HG02981 (cell line): Measurements from ENCODE around the gene STPG3.
A peak's percentile ranks its signal among the peaks of the same experiment; 100 is the strongest.
"Not testable (repeated sequence)": the region's sequence is repeated elsewhere in the genome, so short reads cannot be mapped to it uniquely, and the experiment has no call there.

Experiments
- ATAC-seq: cut with Tn5 transposase; IDR thresholded peaks from one replicate; pipeline ENCODE4 v1.9.1; 2021; ENCODE audit warnings: mild to moderate bottlenecking, moderate library complexity; ENCODE audit not compliant: unreplicated experiment

STPG3 gene

GRCh38 chr9:137232510-137232909 is 18.6 kb upstream of the STPG3 start:
- ATAC-seq = no peak

DNA sequence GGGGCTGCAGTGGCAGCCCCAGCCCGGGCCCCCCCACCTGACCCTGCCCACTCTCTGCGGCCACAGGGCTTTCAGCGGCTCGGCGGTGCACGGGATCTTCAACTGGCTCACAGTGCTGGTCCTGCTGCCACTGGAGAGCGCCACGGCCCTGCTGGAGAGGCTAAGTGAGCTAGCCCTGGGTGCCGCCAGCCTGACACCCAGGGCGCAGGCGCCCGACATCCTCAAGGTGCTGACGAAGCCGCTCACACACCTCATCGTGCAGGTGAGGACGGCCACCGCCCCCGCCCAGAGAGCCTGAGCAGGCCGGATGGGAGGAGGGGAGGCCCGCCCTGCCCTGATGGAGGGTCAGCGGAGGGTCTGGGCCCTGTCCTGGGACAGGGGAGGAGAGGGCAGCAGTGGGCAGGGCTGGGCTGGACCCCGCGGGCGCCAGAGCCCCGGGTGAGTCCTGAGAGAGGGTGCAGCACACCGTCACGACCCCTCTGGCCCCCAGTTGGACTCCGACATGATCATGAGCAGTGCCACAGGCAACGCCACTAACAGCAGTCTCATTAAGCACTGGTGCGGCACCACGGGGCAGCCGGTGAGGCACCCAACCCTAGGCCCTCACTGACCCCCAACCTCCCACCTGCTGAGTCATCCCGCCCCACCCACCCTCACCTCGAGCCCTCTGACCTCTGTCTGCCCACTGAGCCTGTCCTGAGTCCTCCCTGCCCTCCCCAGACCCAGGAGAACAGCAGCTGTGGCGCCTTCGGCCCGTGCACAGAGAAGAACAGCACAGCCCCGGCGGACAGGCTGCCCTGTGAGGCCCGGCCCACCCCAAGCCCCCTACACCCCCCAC is 17.7 kb upstream of the STPG3 start:
- no peak for ATAC-seq

GRCh38 chr9:137234055-137234697 is 16.9 kb upstream of the STPG3 start:
- no peak for ATAC-seq

DNA sequence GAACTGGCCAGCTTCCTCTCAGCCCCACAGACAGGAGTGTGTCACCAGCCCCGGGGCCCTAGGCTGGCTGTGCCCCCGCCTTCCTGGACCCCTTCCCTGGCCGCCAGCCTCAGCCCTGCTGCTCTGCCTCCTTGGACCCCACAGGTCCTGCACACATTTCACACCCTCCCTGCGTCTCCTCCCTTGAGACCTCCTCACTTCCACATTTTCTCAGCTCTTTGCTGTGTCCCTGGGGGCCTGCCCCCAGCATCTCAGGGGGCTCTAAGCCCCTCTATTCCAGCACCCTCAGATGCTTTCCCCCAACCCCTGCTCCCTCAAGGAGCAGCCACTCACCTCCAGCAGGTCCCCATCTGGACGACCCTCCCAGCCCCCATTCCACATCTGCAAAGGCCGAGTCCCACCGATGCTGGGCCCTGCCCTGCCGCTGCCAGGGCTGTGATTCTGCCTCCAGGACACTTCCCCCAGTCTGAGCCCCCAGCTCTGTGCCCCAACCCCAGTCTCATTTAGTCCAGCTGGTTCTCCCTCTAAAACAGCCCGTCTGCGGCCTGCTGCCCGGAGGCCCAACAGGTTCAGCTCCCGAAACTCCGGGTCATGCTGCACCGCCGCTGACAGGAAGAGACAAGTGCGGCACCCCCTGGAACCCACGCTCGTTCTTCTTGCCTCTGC is 16.2 kb upstream of the STPG3 start:
- ATAC-seq = no peak

GRCh38 chr9:137235424-137236237 is 15.5 kb upstream of the STPG3 start:
- ATAC-seq = no peak

DNA sequence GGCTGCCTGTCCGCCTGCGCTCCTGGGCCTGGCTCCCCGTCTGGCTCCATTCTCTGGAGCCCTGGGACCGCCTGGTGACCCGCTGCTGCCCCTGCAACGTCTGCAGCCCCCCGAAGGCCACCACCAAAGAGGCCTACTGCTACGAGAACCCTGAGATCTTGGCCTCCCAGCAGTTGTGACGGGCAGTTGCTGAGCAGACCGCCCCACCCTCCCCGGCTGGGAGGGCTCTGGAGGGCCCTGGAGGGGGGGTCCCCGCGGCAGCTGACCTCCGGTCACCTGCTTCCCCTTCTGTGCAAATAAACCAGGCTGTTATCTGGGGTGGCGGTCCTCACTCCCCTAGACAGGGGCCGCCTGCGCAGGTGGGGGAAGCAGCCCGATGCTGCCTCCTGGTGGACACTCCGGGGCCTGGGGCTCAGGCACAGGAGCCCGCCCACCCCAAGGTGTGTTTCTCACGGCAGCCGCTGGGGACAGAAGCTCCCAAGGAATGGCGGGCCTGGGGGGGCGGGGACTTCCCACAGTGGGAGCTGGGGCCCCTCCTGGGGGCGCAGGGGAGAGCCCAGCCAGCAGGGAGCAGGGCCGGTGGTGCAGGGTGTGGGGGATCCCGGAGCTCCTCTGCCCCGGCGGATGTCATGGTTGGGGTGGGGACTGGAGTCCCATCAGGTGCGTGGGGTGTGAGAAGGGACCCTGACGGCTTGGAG is 14.7 kb upstream of the STPG3 start:
- peak; percentile 21 for ATAC-seq

GRCh38 chr9:137236936-137237421 is 14.1 kb upstream of the STPG3 start:
- ATAC-seq = no peak

GRCh38 chr9:137237759-137238726 is 13.0 kb upstream of the STPG3 start:
- ATAC-seq = no peak

GRCh38 chr9:137239541-137240200 is 11.4 kb upstream of the STPG3 start:
- not testable (repeated sequence) for ATAC-seq

DNA sequence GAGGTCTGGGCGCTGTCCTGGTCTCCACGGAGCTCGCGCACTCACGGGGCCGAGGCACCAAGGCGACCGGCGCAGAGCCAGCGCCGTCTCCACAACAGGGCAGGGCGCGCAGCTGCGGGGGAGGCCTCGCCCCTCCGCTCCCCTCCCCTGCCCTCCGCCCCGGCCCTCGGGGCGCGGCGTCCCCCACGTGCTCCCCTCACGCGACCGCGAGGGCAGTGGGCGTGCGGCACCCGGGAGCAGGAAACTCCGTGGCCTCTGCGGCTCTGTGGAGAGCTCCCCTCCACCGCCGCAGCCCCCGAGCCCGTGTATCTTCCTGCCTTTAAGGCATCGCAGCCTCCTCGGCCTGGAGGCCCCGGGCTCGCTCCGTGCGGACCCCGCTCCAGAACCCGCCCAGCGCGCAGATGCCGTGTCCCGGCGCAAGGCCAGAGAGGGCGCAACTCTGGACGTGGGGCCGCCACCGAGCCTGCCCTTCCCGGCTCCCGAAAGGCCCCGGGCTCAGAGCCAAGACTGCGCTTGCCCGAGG is 10.7 kb upstream of the STPG3 start:
- peak; percentile 22 for ATAC-seq

DNA sequence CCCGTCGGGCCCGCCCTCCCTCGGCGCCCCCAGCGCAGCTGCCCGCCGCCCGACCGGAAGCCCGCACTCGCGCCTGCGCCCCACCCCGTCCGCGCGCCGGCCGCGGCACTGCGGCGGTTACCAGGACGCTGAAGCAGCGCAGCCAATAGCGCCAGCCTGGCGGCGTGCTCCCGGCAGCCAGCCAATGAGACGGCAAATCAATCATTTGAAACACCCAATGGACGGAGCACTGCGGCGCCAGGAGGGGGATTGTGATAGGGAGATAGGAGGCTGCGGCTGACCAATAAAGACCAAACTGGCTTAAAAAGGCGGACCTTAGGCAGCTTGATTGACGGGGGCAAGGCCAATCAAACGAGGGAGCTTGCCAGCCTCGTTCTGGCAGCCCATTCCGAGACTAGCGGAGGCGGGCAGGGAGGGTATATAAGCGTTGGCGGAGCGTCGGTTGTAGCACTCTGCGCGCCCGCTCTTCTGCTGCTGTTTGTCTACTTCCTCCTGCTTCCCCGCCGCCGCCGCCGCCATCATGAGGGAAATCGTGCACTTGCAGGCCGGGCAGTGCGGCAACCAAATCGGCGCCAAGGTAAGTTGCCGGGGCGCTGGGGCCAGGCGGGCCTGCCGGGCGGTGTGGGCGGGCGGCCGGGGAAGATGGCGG is 10.1 kb upstream of the STPG3 start, which contains the start of gene TUBB4B:
TSS of gene TUBB4B (plus strand) at position 447 of the 649 bp plus-strand sequence. CDS start at position 521, 74 bp downstream.
- peak; percentile 67 for ATAC-seq

DNA sequence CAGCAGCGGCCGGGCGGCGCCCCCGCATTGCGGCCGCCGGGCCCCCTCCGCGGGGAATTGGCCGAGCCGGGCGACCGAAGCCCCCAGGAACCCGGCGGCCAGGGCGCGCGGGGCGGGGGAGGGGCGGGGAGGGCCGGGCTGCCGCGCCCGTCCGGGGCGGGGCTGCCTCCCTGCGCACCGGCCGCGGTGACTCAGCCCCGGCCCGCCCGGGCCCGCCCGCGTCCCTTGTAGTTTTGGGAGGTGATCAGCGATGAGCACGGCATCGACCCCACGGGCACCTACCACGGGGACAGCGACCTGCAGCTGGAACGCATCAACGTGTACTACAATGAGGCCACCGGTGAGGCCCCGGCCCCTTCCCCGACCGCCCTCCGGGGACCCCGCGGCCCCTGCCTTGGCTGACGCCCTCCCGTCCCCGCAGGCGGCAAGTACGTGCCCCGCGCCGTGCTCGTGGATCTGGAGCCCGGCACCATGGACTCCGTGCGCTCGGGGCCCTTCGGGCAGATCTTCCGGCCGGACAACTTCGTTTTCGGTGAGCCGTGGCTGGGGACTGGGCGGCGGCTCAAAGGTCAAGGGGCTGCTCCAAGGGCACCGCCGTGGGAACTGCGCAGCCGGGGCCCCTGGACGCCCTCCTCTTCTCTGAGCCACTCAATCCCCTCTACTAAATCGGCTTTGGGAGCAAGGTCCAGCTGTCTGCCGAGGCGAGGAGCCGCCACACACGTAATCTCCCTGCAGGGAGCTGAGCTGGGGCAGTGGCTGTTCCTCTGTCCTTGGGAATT is 9.4 kb upstream of the STPG3 start:
- peak; percentile 5 for ATAC-seq

- ATAC-seq = no peak
These were observed 8.6 kb upstream of the STPG3 start for GRCh38 chr9:137242269-137243203.

GRCh38 chr9:137243266-137243625 is 7.8 kb upstream of the STPG3 start:
- ATAC-seq = not testable (repeated sequence)

DNA sequence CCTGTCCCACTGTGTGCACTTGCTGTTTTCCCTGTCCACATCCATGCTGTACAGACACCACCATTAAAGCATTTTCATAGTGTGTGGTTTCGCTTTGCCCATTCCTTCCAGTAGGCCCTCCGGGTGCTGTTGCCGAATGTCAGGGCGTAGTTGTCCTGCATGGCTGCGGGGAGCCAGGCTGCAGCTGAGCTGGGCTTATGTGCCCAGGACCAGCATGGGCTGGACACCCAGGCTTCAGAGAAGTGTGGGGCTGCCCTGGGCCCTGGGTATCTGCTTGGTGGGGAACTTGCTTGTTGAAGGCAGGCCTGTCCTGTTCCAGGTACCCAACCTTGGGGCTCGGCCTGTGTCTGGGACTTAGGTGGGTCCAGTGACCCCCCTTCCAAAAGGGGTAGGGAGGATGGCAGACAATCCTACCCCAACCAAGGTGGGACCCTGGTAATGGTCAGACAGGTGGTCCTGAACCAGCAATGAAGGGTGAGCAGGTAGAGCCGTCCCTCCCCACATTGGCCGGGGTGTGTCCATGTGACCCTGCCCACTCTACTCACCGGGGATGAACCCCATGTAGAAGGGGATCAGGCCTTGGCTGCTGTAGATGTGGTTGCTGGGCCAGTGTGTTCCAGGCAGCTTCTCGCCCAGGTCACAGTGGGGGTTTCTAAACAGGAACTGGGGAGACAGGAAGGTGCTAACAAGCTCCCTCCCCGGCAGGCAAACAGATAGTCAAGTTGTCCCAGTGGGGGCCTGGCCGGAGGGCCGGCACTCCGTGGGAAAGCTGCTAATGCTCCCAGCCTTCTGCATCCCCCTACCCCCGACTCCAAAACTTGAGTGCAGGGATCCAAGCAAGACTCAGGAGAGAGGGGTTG is 7.2 kb upstream of the STPG3 start:
- ATAC-seq = no peak
